Measurements from ENCODE around the gene PCDH17.

The PCDH17 gene

DNA sequence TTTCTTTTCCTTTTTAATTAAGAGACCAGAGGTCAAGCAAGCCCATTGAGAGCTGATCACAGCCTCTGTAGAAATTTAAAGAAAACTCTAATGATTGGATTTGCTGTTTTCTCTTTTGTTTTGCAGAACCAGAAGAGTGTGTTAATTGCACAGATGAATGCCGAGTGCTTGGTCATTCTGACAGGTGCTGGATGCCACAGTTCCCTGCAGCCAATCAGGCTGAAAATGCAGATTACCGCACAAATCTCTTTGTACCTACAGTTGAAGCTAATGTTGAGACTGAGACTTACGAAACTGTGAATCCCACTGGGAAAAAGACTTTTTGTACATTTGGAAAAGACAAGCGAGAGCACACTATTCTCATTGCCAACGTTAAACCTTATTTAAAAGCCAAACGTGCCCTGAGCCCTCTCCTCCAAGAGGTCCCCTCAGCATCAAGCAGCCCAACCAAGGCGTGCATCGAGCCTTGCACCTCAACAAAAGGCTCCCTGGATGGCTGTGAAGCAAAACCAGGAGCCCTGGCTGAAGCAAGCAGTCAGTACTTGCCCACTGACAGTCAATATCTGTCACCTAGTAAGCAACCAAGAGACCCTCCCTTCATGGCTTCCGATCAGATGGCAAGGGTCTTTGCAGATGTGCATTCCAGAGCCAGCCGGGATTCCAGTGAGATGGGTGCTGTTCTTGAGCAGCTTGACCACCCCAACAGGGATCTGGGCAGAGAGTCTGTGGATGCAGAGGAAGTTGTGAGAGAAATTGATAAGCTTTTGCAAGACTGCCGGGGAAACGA is 93.1 kb downstream of the PCDH17 start:
- no peak for TF ChIP-seq FOXP2 (optimal IDR thresholded peaks at IDR 0.05; ENCODE audit: borderline replicate concordance, extremely low read depth, extremely low read length, insufficient read depth)
- no peak for TF ChIP-seq TAF1 (IDR thresholded peaks at IDR 0.05; ENCODE audit: borderline replicate concordance, insufficient read depth, low read length)
- TF ChIP-seq SIN3A (IDR thresholded peaks at IDR 0.05; ENCODE audit: borderline replicate concordance, insufficient read depth, low read length), result no peak
- TF ChIP-seq, protein P1, sequence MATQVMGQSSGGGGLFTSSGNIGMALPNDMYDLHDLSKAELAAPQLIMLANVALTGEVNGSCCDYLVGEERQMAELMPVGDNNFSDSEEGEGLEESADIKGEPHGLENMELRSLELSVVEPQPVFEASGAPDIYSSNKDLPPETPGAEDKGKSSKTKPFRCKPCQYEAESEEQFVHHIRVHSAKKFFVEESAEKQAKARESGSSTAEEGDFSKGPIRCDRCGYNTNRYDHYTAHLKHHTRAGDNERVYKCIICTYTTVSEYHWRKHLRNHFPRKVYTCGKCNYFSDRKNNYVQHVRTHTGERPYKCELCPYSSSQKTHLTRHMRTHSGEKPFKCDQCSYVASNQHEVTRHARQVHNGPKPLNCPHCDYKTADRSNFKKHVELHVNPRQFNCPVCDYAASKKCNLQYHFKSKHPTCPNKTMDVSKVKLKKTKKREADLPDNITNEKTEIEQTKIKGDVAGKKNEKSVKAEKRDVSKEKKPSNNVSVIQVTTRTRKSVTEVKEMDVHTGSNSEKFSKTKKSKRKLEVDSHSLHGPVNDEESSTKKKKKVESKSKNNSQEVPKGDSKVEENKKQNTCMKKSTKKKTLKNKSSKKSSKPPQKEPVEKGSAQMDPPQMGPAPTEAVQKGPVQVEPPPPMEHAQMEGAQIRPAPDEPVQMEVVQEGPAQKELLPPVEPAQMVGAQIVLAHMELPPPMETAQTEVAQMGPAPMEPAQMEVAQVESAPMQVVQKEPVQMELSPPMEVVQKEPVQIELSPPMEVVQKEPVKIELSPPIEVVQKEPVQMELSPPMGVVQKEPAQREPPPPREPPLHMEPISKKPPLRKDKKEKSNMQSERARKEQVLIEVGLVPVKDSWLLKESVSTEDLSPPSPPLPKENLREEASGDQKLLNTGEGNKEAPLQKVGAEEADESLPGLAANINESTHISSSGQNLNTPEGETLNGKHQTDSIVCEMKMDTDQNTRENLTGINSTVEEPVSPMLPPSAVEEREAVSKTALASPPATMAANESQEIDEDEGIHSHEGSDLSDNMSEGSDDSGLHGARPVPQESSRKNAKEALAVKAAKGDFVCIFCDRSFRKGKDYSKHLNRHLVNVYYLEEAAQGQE (IDR thresholded peaks at IDR 0.05; ENCODE audit: insufficient read depth in 1 of 2, low read depth in 2 of 2, low read length in 2 of 2), result no peak
- no peak for TF ChIP-seq POLR2AphosphoS5 (IDR thresholded peaks at IDR 0.05; ENCODE audit: low read depth, low read length)

- TF ChIP-seq POLR2AphosphoS5 (IDR thresholded peaks at IDR 0.05; ENCODE audit: low read depth, low read length) (no peak), FOXP2 (optimal IDR thresholded peaks at IDR 0.05; ENCODE audit: borderline replicate concordance, extremely low read depth, extremely low read length, insufficient read depth) (no peak), SIN3A (IDR thresholded peaks at IDR 0.05; ENCODE audit: borderline replicate concordance, insufficient read depth, low read length) (no peak), TAF1 (IDR thresholded peaks at IDR 0.05; ENCODE audit: borderline replicate concordance, insufficient read depth, low read length) (no peak)
- TF ChIP-seq, protein P1 (IDR thresholded peaks at IDR 0.05; ENCODE audit: insufficient read depth in 1 of 2, low read depth in 2 of 2, low read length in 2 of 2), result no peak
Observed at GRCh38 chr13:57725480-57725879, 93.9 kb downstream of the PCDH17 start.

- TF ChIP-seq FOXP2 (optimal IDR thresholded peaks at IDR 0.05; ENCODE audit: borderline replicate concordance, extremely low read depth, extremely low read length, insufficient read depth), result no peak
- TF ChIP-seq SIN3A (IDR thresholded peaks at IDR 0.05; ENCODE audit: borderline replicate concordance, insufficient read depth, low read length), result no peak
- TF ChIP-seq POLR2AphosphoS5 (IDR thresholded peaks at IDR 0.05; ENCODE audit: low read depth, low read length), result no peak
- TF ChIP-seq TAF1 (IDR thresholded peaks at IDR 0.05; ENCODE audit: borderline replicate concordance, insufficient read depth, low read length), result no peak
- TF ChIP-seq, protein P1 (IDR thresholded peaks at IDR 0.05; ENCODE audit: insufficient read depth in 1 of 2, low read depth in 2 of 2, low read length in 2 of 2), result no peak
Observed at GRCh38 chr13:57726981-57727380, 95.4 kb downstream of the PCDH17 start.

GRCh38 chr13:57734306-57734705 is 102.8 kb downstream of the PCDH17 start:
- no peak for TF ChIP-seq FOXP2 (optimal IDR thresholded peaks at IDR 0.05; ENCODE audit: borderline replicate concordance, extremely low read depth, extremely low read length, insufficient read depth)
- TF ChIP-seq, protein P1 (IDR thresholded peaks at IDR 0.05; ENCODE audit: insufficient read depth in 1 of 2, low read depth in 2 of 2, low read length in 2 of 2), result no peak
- TF ChIP-seq POLR2AphosphoS5 (IDR thresholded peaks at IDR 0.05; ENCODE audit: low read depth, low read length), result no peak
- TF ChIP-seq SIN3A (IDR thresholded peaks at IDR 0.05; ENCODE audit: borderline replicate concordance, insufficient read depth, low read length), result no peak
- no peak for TF ChIP-seq TAF1 (IDR thresholded peaks at IDR 0.05; ENCODE audit: borderline replicate concordance, insufficient read depth, low read length)

All from PFSK-1 (cell line).